ENCODE measurements around the gene STOM.
"Not testable (repeated sequence)": the region's sequence is repeated elsewhere in the genome, so short reads cannot be mapped to it uniquely, and the experiment has no call there.

Gene STOM

DNA sequence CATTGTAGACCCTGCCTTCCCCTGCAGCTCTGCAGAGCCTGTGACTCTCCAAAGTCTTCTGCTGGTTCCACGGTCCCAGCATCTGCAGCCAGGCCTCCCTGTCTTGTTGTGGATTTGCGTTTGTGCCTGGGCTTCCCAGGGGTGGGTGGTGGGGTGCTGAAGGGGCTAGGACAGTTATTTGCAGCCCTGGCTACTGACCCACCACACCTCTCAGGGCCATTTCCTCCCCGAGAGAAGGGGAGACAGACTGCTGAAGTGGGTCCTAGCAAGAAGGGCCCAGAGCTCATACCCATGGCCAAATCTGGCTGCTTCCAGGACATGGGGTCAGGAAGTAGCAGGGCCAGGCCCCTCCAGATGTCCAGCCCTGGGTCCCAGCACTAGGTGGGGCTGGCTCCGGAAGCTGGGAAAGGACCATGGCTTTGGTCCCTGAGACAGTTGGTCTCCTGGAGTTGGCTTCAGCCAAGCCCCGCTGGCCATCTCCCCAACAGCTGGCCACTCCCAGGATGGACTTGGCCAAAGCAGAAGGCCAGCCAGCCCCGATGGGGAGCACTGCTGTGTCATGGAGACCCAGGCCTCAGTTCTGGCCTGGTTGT lies 75.8 kb downstream of the STOM start:
- H3K4me1 ChIP-seq (ENCODE audit: low read length): peaks cover 1% of the 10 kb centered on the region; the same call in 1 of the 2 replicates
- H3K9me3 ChIP-seq (ENCODE audit: insufficient read depth, low read length): no peaks in the 10 kb centered on the region
- H3K36me3 ChIP-seq (replicated peaks; ENCODE audit: low read depth, low read length): no peaks in the 10 kb centered on the region
- no peak overlapping the region for H3K4me3 ChIP-seq (ENCODE audit: low read length)
- peaks cover 2% of the 10 kb centered on the region; the same call in 1 of the 2 replicates for H3K27me3 ChIP-seq (ENCODE audit: low read depth, low read length)
- H2AFZ ChIP-seq (ENCODE audit: low read depth, low read length): no peak overlapping the region
- TF ChIP-seq, protein P1, sequence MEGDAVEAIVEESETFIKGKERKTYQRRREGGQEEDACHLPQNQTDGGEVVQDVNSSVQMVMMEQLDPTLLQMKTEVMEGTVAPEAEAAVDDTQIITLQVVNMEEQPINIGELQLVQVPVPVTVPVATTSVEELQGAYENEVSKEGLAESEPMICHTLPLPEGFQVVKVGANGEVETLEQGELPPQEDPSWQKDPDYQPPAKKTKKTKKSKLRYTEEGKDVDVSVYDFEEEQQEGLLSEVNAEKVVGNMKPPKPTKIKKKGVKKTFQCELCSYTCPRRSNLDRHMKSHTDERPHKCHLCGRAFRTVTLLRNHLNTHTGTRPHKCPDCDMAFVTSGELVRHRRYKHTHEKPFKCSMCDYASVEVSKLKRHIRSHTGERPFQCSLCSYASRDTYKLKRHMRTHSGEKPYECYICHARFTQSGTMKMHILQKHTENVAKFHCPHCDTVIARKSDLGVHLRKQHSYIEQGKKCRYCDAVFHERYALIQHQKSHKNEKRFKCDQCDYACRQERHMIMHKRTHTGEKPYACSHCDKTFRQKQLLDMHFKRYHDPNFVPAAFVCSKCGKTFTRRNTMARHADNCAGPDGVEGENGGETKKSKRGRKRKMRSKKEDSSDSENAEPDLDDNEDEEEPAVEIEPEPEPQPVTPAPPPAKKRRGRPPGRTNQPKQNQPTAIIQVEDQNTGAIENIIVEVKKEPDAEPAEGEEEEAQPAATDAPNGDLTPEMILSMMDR (IDR thresholded peaks at IDR 0.05; ENCODE audit: low read depth, low read length): no peak
- no peak for TF ChIP-seq EZH2phosphoT487 (IDR thresholded peaks at IDR 0.05; ENCODE audit: low read depth)
- H3K27ac ChIP-seq (ENCODE audit: low read length): no peak overlapping the region
- H3K9ac ChIP-seq (ENCODE audit: low read length): no peak overlapping the region
- H3K4me2 ChIP-seq (ENCODE audit: low read length): no peak overlapping the region
- no peaks in the 10 kb centered on the region for H4K20me1 ChIP-seq (ENCODE audit: insufficient read depth, low read length)
- H3K79me2 ChIP-seq (ENCODE audit: low read length): no peaks in the 10 kb centered on the region

DNA sequence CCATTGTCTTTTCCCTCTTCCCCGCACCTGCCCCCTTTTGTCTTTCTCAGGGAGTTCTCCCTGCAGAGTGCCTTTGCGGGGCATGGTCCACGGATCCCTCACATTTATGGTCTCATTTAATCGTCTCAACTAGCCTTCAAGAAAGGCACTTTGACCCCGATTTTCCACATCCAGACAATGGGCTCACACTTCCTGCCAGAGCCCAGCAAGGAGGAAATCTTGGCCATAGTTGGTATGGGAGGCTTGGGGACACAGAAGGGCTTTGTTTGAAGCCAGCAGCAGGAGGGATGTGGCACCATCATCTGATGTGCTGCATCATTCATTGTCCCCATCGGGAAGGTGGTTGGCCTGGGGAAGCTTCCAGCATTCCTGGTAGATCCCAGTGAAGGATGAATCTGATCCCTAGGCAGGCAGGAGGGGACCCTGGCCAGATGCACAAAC lies 77.2 kb downstream of the STOM start:
- Histone ChIP-seq H2AFZ (ENCODE audit: low read depth, low read length) (no peak overlapping the region), H3K79me2 (ENCODE audit: low read length) (no peaks in the 10 kb centered on the region), H3K4me3 (ENCODE audit: low read length) (no peak overlapping the region), H3K27me3 (ENCODE audit: low read depth, low read length) (no peaks in the 10 kb centered on the region), H3K27ac (ENCODE audit: low read length) (no peak overlapping the region), H3K4me2 (ENCODE audit: low read length) (no peak overlapping the region), H3K9me3 (ENCODE audit: insufficient read depth, low read length) (no peaks in the 10 kb centered on the region), H3K9ac (ENCODE audit: low read length) (no peak overlapping the region), H3K36me3 (replicated peaks; ENCODE audit: low read depth, low read length) (no peaks in the 10 kb centered on the region), H3K4me1 (ENCODE audit: low read length) (no peaks in the 10 kb centered on the region), H4K20me1 (ENCODE audit: insufficient read depth, low read length) (no peaks in the 10 kb centered on the region)
- TF ChIP-seq EZH2phosphoT487 (IDR thresholded peaks at IDR 0.05; ENCODE audit: low read depth): no peak
- TF ChIP-seq, protein P1 (IDR thresholded peaks at IDR 0.05; ENCODE audit: low read depth, low read length): no peak

DNA sequence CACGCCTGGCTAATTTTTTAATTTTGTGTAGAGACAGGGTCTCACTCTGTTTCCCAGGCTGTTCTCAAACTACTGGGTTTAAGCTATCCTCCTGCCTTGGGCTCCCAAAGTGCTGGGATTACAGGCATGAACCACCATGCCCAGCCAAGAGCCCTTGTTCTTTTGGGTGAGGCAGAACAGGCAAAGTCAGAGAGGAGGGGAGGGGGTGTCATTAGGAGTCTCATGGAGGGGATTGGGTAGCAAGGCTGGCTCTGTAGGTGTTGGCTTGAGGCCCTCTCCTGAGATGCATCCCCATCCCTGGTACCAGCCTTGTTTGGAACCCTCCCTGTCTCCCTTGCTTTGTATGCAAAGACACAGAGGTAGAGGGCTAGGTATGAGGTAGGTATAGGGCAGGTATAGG lies 78.0 kb downstream of the STOM start:
- Histone ChIP-seq H2AFZ (ENCODE audit: low read depth, low read length) (no peak overlapping the region), H3K9ac (ENCODE audit: low read length) (no peak overlapping the region), H3K9me3 (ENCODE audit: insufficient read depth, low read length) (no peaks in the 10 kb centered on the region), H3K4me3 (ENCODE audit: low read length) (no peak overlapping the region), H3K27ac (ENCODE audit: low read length) (no peak overlapping the region), H3K79me2 (ENCODE audit: low read length) (no peaks in the 10 kb centered on the region), H3K27me3 (ENCODE audit: low read depth, low read length) (no peaks in the 10 kb centered on the region), H4K20me1 (ENCODE audit: insufficient read depth, low read length) (no peaks in the 10 kb centered on the region), H3K4me1 (ENCODE audit: low read length) (no peaks in the 10 kb centered on the region), H3K36me3 (replicated peaks; ENCODE audit: low read depth, low read length) (no peaks in the 10 kb centered on the region), H3K4me2 (ENCODE audit: low read length) (no peak overlapping the region)
- TF ChIP-seq, protein P1 (IDR thresholded peaks at IDR 0.05; ENCODE audit: low read depth, low read length): no peak
- TF ChIP-seq EZH2phosphoT487 (IDR thresholded peaks at IDR 0.05; ENCODE audit: low read depth): no peak

DNA sequence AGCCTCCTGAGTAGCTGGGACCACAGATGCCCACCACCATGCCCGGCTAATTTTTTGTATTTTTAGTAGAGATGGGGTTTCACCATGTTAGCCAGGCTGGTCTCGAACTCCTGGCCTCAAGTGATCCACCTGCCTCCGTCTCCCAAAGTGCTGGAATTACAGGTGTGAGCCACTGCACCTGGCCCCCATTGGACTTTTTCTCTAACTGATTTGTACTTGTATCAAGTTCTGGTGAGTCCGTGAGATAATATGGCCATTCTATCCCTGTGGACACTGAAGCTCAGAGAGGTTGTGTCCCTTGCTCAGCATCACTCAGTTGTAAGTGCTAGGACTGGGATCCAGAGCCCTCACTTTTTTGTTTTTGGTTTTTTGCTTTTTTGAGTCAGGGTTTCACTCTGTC lies 78.5 kb downstream of the STOM start:
- not testable (repeated sequence) for H3K27ac ChIP-seq (ENCODE audit: low read length); H3K4me3 ChIP-seq (ENCODE audit: low read length); H3K36me3 ChIP-seq (replicated peaks; ENCODE audit: low read depth, low read length); H3K4me2 ChIP-seq (ENCODE audit: low read length); H3K9ac ChIP-seq (ENCODE audit: low read length); H3K79me2 ChIP-seq (ENCODE audit: low read length); H3K27me3 ChIP-seq (ENCODE audit: low read depth, low read length); H3K9me3 ChIP-seq (ENCODE audit: insufficient read depth, low read length); H2AFZ ChIP-seq (ENCODE audit: low read depth, low read length); H3K4me1 ChIP-seq (ENCODE audit: low read length); H4K20me1 ChIP-seq (ENCODE audit: insufficient read depth, low read length)

All from OCI-LY3 (cell line).